NK-92 (cell line): Measurements from ENCODE around the gene ATP5ME.
"Not testable (repeated sequence)": the region's sequence is repeated elsewhere in the genome, so short reads cannot be mapped to it uniquely, and the experiment has no call there.

Experiments
- DNase-seq: peaks from one replicate; lab custom pipeline; 2025; ENCODE audit not compliant: unreplicated experiment; lab: John Stamatoyannopoulos, UW

The ATP5ME gene

DNA sequence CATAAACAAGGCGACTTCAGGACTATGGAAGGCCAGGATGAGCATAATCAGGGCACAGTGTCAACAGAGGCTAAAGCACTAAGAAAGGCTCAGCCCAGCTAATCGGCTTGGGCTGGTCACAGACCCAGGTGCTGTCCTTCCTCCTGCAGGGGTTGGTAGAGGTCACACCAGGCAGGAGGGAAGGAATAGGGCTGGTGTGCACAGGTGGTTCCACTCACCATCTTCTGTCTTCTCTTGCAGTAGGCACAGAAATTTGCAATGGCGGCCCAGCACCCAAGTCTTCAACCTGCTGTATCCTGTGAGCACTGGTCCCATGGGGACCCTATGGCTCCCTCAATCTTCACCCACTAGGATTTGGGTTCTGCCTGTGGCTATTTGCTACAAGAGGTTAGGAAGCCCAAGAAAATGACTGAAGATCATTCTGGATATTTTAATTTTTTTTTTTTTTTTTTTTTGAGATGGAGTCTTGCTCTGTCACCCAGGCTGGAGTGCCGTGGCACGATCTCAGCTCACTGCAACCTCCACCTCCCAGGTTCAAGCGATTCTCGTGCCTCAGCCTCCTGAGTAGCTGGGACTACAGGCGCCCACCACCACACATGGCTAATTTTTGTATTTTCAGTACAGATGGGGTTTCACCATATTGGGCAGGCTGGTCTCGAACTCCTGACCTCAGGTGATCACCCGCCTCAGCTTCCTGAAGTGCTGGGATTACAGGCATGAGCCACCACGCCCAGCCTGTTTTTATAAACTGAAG is 4.1 kb downstream of the ATP5ME start:
- not testable (repeated sequence) for DNase-seq

DNA sequence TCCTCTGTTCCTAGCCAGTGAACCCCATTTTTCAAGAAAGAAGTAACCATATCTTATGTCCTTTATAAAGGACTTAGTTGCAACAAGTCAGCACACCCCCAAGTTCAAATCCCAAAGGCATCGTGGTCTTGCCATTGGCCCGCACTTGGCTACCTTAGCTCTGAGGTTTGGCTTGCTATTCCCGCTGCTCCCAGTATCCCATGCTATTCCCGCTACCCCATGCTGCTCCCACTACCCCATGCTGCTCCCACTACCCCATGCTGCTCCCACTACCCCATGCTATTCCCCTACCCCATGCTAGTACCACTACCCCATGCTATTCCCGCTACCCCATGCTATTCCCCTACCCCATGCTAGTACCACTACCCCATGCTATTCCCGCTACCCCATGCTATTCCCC is 5.9 kb downstream of the ATP5ME start:
- not testable (repeated sequence) for DNase-seq

DNA sequence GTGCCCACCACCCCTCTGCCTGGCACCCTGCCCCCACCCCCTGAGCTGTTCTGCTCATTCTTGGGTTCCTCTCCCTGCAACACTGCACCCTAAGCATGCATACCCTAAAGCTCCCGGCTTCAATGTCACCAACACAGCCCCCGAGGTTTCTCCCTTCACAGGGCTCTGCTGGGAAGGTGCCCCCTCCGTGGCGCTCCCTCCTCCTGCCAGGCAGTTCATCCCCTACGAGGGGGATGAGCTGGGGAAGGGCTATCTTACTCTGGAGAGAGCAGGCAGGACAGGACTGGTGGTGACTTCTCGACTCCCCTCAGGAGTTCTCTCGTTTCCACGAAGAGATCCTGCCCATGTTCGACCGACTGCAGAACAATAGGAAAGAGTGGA is 6.5 kb downstream of the ATP5ME start:
- DNase-seq: no peak

DNA sequence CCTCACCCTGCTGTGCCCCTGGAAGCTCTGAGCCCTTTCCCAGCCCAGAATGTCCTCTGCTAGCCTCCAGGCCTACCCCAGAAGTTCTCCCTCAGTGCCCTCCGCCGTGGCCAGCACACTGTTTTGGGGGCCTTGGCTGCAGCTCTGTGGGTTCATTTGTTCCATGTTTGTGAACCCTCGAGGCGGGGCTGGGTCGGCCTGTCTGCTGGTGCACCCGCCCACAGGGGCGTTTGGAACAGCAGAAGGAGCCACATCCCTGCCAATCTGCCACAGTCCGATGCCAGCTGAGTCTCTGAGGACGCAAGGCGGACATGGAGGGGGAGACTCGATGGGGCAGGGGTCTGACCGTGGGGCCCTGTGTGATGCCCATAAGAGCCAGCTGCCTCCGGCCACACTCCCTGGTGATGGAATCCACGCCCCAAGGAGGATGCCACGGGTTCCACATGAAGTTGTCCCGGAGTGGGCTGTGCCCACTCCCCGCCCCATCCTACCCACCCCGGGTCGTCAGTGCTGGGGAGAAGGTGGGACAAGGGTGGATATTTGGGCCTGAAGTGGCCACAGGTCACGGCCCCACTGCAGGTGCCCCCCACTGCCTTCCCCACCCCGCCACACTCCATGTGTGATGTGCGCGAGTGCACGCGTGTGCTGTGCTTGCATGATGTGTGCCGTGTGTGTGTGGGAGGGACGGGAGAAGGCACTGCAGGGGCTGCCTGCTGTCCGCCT is 7.1 kb downstream of the ATP5ME start:
- DNase-seq: no peak

DNA sequence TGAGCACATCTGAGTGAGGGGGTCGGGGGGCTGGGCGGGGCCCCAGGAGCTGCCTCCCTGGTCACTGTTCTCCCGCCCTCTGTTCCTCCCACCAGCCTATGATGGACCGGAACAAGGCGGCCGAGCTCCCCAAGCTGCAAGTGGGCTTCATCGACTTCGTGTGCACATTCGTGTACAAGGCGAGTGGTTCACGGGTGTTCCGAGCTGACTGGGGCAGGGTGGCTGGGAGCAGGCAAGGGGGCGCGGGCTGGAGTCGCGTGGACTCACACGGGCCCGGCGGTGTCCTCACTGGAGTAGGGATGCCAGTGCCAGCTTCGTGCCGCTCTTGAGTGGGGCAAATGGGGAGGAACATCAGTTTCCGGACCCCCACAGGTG is 7.7 kb downstream of the ATP5ME start:
- no peak for DNase-seq

DNA sequence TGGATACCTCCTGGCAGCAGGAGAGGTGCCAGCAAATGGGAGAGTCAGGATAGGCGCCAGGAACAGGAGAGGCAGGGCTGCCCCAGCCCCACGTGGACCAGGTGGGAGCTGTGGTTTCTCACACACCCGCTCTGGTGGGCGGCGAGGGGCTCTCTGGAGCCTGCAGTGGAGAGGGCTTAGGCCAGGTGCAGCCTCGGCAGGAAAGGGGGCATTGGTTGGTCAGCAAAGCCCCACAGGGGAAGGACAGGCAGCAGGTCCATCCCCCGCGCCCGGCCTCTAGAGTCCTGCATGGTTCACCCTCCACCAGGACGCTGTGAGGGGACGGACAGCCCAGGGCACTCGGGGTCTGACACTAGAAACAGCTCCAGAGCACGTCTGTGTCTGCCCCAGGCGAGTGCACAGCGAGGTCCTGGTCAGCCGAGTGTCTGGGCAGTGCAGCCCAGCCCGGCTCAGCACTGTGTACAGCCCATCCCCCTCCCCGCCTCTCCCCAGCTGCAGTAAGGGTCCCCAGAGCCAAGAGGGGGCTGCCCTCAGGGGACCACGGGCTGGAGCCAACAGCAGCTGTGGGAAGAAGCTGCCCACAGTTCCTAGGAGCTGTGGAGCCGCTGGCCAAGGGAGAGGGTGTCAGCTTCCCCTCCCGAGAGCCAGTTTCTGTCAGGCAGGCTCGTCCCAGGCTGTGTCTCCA is 8.2 kb downstream of the ATP5ME start:
- no peak for DNase-seq

DNA sequence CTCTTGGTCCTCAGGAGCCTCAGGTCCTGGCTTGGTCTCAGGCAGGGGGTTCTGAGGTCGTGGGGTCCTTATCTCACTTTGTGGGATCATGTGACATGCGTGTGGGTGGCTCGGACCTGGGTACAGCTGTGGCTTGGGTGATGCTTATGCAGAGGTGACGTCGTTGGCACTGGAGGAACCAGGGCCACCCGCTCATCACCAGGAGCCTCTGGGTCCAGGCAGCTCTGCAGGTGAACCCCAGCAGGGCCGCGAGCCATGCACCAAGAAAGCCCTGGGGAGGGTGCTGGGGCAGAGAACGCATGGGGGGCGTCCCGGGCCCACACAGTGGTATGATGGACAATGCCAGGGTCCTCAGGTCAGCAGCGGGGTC is 8.7 kb downstream of the ATP5ME start:
- DNase-seq: no peak

DNA sequence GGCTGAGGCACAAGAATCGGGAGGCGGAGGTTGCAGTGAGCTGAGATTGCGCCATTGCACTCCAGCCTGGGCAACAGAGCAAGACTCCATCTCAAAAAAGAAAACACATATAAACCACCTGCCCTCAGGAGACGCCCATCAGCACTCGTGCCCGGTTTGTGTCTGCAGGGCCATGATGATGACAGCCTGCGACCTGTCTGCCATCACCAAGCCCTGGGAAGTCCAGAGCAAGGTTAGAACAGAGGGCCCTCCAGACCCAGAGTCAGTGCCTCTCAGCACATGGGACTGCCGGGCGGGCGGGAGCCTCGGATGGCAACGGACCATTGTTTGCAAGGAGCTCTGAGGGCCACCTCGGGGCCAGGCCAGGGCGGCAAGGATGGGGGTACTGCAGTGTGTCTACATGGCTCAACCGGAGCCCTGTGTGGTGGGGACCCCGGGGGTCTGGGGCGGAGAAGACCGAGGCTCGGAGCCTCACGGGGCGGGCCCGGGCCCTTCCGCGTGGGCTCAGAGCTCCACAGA is 9.3 kb downstream of the ATP5ME start:
- DNase-seq: no peak

DNA sequence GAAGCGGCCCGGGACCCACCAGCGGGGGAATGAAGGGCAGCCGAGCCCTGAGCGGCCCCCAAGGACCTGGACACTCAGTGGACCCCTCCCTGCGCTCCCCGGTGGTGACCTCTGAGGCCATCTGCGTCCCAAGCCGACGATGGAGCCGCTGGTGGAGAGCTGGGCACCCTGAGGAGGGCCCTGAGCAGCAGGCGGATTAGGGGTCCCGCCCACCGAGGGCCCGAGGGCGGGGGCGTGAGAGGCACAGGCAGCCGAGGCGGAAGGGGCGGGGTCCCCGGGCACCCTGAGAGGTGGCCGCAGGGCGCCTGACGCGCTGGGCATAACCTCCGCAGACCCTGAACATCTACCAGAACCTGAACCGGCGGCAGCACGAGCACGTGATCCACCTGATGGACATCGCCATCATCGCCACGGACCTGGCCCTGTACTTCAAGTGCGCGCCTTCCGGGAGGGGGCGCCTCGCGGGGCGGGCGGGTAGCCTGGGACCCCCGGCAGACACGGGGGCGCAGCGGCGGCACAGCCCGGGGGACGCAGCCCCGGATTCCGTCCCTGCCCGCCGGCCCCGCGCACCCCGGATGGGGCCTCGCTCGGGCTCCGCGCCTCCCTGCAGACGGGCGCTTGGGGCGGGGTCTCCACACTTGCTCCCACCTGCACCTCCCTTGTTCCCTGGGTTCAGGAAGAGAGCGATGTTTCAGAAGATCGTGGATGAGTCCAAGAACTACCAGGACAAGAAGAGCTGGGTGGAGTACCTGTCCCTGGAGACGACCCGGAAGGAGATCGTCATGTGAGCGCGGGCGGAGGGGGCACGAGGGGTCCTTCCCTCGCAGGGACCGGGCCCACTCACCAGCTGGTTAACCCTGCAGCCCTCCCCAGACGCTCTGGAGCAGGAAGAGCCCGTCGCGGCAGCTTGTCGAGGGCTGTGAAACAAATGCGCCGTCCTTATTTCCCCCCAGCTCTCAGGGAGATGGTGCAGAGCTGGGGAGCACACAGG is 10.3 kb downstream of the ATP5ME start:
- DNase-seq: no peak

DNA sequence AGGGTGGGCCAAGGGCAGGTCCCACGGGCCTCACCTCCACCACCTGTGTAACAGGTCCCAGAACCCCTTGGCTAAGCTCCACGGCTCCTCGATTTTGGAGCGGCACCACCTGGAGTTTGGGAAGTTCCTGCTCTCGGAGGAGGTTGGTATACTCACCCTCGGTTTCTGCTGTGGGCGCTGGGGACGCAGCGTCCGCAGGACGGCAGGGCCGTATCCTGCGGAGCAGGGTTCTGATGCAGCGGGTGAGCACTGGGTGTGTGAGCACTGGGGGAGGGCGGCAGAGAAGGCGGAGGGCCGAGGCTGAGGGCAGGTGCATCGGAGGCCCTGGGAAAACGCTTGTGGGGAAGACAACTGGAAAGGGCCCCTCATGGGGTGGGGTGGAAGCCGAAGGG is 11.0 kb downstream of the ATP5ME start:
- no peak for DNase-seq

DNA sequence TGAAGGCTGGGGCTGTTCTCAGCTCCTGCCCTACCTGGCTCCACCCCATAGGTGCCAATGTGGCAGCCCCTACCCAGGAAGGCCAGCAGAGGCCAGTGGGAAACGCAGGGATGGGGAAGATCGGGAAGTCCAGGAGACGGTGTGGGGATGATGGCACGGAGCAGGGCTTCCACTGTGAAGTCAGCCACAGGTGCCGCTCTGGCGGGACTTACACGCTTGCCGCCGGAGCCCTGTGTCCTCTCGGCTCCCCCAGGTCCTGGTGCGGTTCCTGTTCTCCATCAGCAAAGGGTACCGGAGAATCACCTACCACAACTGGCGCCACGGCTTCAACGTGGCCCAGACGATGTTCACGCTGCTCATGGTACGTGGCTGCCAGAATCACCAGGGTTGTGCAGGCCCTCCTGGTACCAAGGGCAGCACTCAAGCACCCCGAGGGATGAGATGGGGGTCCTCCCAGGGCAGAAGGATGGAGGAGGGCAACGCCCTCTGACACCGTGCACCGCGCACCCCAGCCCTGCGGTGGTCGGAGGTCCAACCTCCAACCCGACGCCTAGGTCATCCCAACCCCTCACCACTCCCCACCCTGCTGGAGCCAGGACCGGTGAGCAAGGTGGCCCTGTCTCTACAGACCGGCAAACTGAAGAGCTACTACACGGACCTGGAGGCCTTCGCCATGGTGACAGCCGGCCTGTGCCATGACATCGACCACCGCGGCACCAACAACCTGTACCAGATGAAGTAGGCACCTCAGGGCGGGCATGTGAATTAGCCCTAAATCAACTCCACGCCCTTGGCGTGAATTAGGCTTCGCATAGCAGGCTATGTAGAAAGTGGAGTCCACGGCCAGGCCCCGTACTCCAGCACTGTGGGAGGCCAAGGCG is 12.0 kb downstream of the ATP5ME start:
- DNase-seq: no peak

DNA sequence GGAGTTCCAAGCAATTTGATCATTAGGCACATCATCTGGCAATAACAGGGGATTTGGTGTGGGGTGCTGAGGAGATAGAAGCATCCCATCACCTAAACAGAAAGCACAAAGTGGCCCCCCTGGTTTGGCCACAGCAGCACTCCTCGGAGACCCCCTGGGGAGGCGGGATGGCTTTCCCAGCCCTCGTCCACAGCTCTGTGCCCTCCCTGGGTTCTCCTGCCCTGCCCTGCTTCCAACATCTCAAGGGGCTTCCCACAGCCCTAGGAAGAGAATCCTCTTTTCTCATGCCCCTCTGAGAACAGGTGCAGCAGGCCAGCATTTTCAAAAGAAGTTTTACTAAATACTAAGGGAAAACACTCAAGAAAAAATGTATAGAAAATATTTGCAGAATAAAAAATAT is 12.8 kb downstream of the ATP5ME start:
- no peak for DNase-seq

DNA sequence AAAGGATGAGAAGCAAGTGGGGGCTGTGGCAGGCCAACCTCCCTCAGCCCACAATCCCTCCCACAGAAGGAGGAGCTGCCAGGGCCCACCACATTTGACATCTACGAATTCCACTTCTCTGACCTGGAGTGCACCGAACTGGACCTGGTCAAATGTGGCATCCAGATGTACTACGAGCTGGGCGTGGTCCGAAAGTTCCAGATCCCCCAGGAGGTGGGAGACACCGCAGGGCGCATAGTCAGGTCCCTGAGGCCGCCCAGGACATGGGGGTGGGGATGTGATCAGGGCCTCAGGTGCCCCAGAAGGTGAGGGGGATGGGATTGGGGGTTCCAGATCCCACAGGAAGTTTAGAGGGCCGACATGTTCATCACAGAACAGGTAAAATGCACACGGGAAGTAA is 13.7 kb downstream of the ATP5ME start:
- DNase-seq: no peak

DNA sequence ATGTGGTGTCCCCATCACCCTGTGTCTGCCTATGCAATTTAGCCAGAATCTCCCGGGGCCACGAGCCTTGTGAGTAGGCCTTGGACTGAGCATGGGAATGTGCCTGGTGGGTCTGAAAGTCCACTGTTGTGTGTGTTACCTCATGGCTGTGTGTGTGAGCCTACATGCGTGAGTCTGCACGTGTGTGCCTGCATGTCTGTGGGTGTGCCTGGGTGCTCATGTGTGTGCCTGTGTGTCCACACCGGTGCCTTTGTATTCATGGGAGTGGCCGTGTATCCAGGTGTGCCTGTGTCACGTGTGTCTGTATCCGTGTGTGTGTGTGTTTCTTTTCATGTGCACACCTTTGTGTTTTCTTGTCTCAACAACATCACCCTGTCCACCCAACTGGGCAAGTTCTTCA is 14.2 kb downstream of the ATP5ME start:
- no peak for DNase-seq

DNA sequence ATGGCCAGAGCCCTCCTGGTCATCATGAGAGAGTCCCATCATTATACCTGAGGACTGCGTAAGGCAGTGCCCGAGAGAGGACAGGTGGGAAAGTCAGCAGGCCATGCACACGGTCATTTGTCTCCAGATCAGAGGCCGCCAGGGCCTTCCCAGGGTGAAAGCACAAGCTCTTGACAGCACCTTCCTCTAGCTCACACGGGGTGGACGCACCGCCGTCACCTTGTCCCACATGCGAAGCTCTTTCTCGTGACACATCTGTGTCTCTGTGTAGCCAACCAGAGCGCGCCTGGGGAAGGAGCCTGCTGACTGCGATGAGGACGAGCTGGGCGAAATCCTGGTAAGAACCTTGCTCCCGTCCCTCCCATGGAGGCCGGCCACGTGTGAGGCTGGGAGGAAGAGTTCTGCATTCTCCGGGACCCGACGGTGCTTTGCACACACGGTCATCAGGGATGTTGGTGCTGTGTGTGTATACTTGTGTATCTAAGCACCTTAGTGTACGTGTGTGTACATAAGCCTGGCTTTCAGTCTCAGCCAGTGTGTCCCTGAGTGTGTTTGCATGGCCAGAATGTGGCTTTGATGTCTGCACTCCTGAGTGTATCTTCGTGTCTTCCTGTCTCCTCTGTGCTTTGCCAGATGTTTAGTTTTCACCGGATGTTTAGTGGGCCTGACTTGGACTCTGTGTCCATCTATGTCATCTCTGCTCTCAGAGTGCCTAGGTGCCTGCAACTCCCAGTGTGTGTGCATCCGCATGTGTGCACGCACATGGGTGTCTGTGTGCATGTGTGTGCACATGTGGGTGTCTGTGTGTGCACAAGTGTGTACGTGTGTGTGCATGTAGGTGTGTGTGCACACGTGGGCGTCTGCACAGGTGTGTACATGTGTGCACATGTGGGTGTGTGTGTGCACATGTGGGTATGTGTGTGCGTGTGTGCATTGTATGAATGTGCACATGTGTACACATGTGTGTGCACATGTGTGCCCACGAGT is 15.1 kb downstream of the ATP5ME start:
- no peak for DNase-seq

DNA sequence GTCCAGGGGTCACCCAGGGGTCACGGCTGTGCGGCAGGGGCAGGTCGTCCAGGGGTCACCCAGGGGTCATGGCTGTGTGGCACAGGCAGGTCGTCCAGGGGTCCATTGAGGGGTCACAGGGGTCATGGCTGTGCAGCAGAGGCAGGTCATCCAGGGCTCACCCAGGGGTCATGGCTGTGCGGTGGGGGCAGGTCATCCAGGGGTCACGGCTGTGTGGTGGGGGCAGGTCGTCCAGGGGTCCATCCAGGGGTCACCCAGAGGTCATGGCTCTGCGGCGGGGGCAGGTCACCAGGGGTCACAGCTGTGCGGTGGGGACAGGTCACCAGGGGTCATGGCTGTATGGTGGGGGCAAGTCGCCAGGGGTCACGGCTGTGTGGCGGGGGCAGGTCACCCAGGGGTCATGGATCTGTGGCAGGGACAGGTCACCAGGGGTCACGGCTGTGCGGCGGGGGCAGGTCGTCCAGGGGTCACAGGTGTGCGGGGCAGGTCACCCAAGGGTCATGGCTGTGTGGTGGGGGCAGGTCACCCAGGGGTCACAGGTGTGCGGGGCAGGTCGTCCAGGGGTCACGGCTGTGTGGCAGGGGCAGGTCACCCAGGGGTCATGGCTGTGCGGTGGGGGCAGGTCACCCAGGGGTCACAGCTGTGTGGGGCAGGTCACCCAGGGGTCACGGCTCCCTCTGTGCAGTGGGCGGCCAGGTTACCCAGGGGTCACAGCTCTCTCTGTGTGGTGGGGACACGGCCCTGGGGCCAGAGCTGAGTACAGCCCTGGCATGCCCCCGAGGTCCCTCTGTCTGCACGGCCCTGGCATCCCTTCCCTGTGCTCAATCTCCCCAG is 16.0 kb downstream of the ATP5ME start:
- no peak for DNase-seq

DNA sequence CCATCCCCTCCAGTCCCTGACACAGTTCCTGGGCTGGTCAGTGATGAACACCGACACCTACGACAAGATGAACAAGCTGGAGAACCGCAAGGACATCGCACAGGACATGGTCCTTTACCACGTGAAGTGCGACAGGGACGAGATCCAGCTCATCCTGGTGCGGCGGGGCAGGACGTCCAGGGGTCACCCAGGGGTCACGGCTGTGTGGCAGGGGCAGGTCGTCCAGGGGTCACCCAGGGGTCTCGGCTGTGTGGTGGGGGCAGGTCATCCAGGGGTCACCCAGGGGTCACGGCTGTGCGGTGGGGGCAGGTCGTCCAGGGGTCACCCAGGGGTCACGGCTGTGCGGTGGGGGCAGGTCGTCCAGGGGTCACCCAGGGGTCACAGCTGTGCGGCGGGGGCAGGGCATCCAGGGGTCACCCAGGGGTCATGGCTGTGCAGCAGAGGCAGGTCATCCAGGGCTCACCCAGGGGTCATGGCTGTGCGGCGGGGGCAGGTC is 16.7 kb downstream of the ATP5ME start:
- no peak for DNase-seq
